Caki2 (cell line): ENCODE data around the gene FHOD3. TPM values are rescaled to one million over a fixed set of nuclear protein-coding genes. Genes with fewer than 3 reads are reported as not detected.

ENCODE experiments used
- DNase-seq: peaks from one replicate; pipeline ENCODE4 v3.0.0-alpha.2; 2015; ENCODE audit warnings: low read depth
- in situ Hi-C: cut with HindIII; loops from 2 replicates; pipeline ENCODE4 v1.10.0; 2016; ENCODE audit warnings: low sequenced_read_pairs, low pct_unique_long_range_greater_than_20kb, mixed read lengths
- total RNA-seq: library from RNA; depleted of rRNA; stranded (reverse); fragments of >200 nt; shearing (Covaris generic); gene quantifications from 2 replicates; pipeline ENCODE4 v1.2.3, GENCODE V29; 2014; ENCODE audit warnings: low replicate concordance

FHOD3 gene
- total RNA-seq, 1 experiment from 2014 or later: 15.0 TPM

GRCh38 chr18:36661999-36662398 lies 364.5 kb downstream of the FHOD3 start:
- peak; percentile 16 for DNase-seq
- in situ Hi-C loops: no loop called here

GRCh38 chr18:36663312-36663711 lies 365.8 kb downstream of the FHOD3 start:
- DNase-seq: no peak
- in situ Hi-C loops: no loop called here

GRCh38 chr18:36665952-36666351 lies 368.4 kb downstream of the FHOD3 start:
- in situ Hi-C loops: no loop called here
- no peak for DNase-seq

GRCh38 chr18:36667811-36668210 lies 370.3 kb downstream of the FHOD3 start:
- DNase-seq: no peak
- in situ Hi-C loops: no loop called here

GRCh38 chr18:36668349-36668748 lies 370.8 kb downstream of the FHOD3 start:
- in situ Hi-C loops: no loop called here
- no peak for DNase-seq

- peak; percentile 26 for DNase-seq
- in situ Hi-C loops: no loop called here
Measured at GRCh38 chr18:36672437-36673344, 375.2 kb downstream of the FHOD3 start.

GRCh38 chr18:36673452-36673851 lies 375.9 kb downstream of the FHOD3 start:
- DNase-seq: no peak
- in situ Hi-C loops: no loop called here

GRCh38 chr18:36675076-36675475 lies 377.6 kb downstream of the FHOD3 start:
- no peak for DNase-seq
- in situ Hi-C loops: no loop called here

- DNase-seq: no peak
- in situ Hi-C loops: no loop called here
Measured at GRCh38 chr18:36675542-36675941, 378.0 kb downstream of the FHOD3 start.

- in situ Hi-C loops: no loop called here
Measured at GRCh38 chr18:36676629-36677028, 379.1 kb downstream of the FHOD3 start.

GRCh38 chr18:36680042-36680441 lies 382.5 kb downstream of the FHOD3 start:
- in situ Hi-C loops: no loop called here
- no peak for DNase-seq

More at GRCh38 chr18:36676629-36677028, 379.1 kb downstream of the FHOD3 start:
- DNase-seq: no peak

- in situ Hi-C loops: no loop called here
- no peak for DNase-seq
Measured at GRCh38 chr18:36685580-36685979, 388.1 kb downstream of the FHOD3 start.

- in situ Hi-C loops: no loop called here
- DNase-seq: peak; percentile 42
Measured at GRCh38 chr18:36688020-36688965, 390.8 kb downstream of the FHOD3 start.

- in situ Hi-C loops: no loop called here
- DNase-seq: no peak
Measured at GRCh38 chr18:36692371-36692770, 394.9 kb downstream of the FHOD3 start.

- DNase-seq: no peak
- in situ Hi-C loops: no loop called here
Measured at GRCh38 chr18:36692921-36693332, 395.4 kb downstream of the FHOD3 start.

GRCh38 chr18:36693931-36694620 lies 396.6 kb downstream of the FHOD3 start:
- in situ Hi-C loops: no loop called here
- DNase-seq: no peak

GRCh38 chr18:36695806-36696205 lies 398.3 kb downstream of the FHOD3 start:
- in situ Hi-C loops: no loop called here
- DNase-seq: no peak

GRCh38 chr18:36697905-36698304 lies 400.4 kb downstream of the FHOD3 start:
- peak; percentile 23 for DNase-seq
- in situ Hi-C loops: no loop called here
